ENCODE measurements around the gene PHKB. TPM values are rescaled to one million over a fixed set of nuclear protein-coding genes. Genes with fewer than 3 reads are reported as not detected.

PHKB gene
- total RNA-seq, 1 experiment from 2014 or later = 38.8 TPM

DNA sequence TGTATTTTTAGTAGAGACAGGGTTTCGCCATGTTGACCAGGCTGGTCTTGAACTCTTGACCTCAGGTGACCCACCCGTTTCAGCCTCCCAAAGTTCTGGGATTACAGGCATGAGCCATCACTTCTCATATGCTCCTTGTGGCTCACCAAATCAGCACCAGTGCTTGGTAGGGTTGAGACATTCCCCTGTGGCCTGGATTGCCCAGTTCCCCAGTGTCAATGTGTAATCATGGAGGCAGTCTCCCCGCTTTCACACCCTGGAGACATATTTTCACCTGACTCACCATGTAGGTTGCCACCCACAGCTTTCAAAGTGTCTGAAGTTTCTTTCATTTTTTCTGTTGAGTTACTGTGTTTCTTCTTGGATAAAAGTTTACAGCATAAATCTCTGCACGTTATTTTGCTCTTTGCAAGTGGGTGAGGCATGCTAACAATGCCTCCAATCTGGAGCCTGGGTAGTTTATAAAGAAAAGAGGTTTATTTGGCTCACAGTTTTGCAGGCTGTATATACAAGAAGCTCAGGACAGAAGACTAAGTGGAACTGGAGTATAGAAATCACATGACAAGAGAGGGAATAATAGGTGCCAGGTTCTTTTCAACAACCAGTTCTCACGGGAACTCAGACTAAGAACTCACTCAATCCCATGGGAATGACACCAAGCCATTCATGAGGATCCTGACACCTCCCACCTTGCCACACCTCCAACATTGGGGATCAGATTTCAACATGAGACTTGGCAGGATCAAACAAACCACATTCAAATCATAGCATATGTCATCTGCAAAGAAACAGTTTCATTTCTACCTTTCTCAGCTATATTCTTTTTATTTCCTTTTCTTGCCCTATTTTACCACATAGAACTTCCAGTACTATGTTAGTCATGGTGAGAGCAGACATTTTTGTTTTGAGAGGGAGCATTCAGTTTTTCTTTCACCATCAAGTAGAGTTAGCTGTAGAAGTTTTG is 113.2 kb downstream of the PHKB start:
- Histone ChIP-seq H3K9me3 (ENCODE audit: control insufficient read depth, low read depth, low read length) (no peaks in the 10 kb centered on the region), H2BK12ac (ENCODE audit: insufficient read length, low read depth, low read length) (no peak overlapping the region), H2BK120ac (ENCODE audit: low read depth, low read length, poor library complexity, severe bottlenecking) (no peak overlapping the region), H3K56ac (ENCODE audit: insufficient read length, low read depth, low read length) (no peak overlapping the region), H2BK15ac (ENCODE audit: low read depth, low read length) (no peak overlapping the region), H2BK20ac (ENCODE audit: low read depth, low read length, poor library complexity, severe bottlenecking) (no peak overlapping the region), H3K79me1 (ENCODE audit: insufficient read depth, low read depth, low read length, poor library complexity, severe bottlenecking) (no peaks in the 10 kb centered on the region), H4K5ac (ENCODE audit: insufficient read length, low read depth, low read length) (no peak overlapping the region), H4K8ac (replicated peaks; ENCODE audit: insufficient read length, low read depth, low read length) (no peak overlapping the region), H3K4me1 (ENCODE audit: insufficient read depth, low read length) (no peaks in the 10 kb centered on the region), H3K27ac (ENCODE audit: insufficient read length, low read depth, low read length) (no peak overlapping the region), H3K79me2 (ENCODE audit: insufficient read depth, low read length) (no peaks in the 10 kb centered on the region), H3K27me3 (ENCODE audit: insufficient read depth, low read length) (no peaks in the 10 kb centered on the region), H3K18ac (ENCODE audit: insufficient read length, low read depth, low read length) (no peak overlapping the region), H3T11ph (ENCODE audit: low read length) (no peak overlapping the region), H3K23me2 (ENCODE audit: insufficient read length, low read depth, low read length, poor library complexity, severe bottlenecking) (no peaks in the 10 kb centered on the region), H3K23ac (ENCODE audit: insufficient read length, low read depth, low read length) (no peak overlapping the region), H2AK5ac (ENCODE audit: insufficient read length, low read length) (no peak overlapping the region), H3K9ac (ENCODE audit: extremely low read depth, insufficient read length, low read length) (no peak overlapping the region), H2BK5ac (ENCODE audit: insufficient read length, low read length) (no peak overlapping the region), H2AFZ (ENCODE audit: low read length) (no peak overlapping the region), H3K4me2 (ENCODE audit: insufficient read depth, insufficient read length, low read length) (no peak overlapping the region), H4K20me1 (ENCODE audit: control insufficient read depth, insufficient read depth, insufficient read length) (no peaks in the 10 kb centered on the region), H4K91ac (ENCODE audit: insufficient read length, low read depth, low read length) (no peak overlapping the region), H3K4ac (ENCODE audit: low read depth, low read length) (no peak overlapping the region), H3K14ac (ENCODE audit: insufficient read depth, low read length) (no peak overlapping the region)
- H3K4me1 Mint-ChIP-seq = peaks cover 6 to 15% of the 10 kb centered on the region in 2 experiments; a peak in 3 of 4 replicates
- peak overlapping the region in 1 of 3 experiments; percentile 15; a peak in 1 of 7 replicates for H3K27ac Mint-ChIP-seq
- no peaks in the 10 kb centered on the region for H3K27me3 Mint-ChIP-seq (ENCODE audit: low read depth)
- H3K4me3 Mint-ChIP-seq = no peak overlapping the region
- no CpG with 5 or more reads among the region's 5 CpGs for WGBS (ENCODE audit: extremely low coverage, insufficient read length, low lambda C conversion rate)
- peaks cover 7 to 12% (median 9%) of the 10 kb centered on the region in 3 experiments; a peak in 5 of 7 replicates for H3K36me3 Mint-ChIP-seq (ENCODE audit: insufficient read depth in 1 of 3, low read depth in 3 of 3)
- no peaks in the 10 kb centered on the region; a peak in 1 of 5 replicates for H3K9me3 Mint-ChIP-seq
- DNase-seq = no peak
- TF ChIP-seq, protein P1, sequence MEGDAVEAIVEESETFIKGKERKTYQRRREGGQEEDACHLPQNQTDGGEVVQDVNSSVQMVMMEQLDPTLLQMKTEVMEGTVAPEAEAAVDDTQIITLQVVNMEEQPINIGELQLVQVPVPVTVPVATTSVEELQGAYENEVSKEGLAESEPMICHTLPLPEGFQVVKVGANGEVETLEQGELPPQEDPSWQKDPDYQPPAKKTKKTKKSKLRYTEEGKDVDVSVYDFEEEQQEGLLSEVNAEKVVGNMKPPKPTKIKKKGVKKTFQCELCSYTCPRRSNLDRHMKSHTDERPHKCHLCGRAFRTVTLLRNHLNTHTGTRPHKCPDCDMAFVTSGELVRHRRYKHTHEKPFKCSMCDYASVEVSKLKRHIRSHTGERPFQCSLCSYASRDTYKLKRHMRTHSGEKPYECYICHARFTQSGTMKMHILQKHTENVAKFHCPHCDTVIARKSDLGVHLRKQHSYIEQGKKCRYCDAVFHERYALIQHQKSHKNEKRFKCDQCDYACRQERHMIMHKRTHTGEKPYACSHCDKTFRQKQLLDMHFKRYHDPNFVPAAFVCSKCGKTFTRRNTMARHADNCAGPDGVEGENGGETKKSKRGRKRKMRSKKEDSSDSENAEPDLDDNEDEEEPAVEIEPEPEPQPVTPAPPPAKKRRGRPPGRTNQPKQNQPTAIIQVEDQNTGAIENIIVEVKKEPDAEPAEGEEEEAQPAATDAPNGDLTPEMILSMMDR (conservative IDR thresholded peaks at IDR 0.05) = no peak
